ENCODE results near the gene XPNPEP2. TPM values are rescaled to one million over a fixed set of nuclear protein-coding genes. Genes with fewer than 3 reads are reported as not detected.
A peak's percentile ranks its signal among the peaks of the same experiment; 100 is the strongest.

Gene XPNPEP2
- total and polyA plus RNA-seq, 4 donors, result 0.87 to 4.1 (median 2.3) TPM

DNA sequence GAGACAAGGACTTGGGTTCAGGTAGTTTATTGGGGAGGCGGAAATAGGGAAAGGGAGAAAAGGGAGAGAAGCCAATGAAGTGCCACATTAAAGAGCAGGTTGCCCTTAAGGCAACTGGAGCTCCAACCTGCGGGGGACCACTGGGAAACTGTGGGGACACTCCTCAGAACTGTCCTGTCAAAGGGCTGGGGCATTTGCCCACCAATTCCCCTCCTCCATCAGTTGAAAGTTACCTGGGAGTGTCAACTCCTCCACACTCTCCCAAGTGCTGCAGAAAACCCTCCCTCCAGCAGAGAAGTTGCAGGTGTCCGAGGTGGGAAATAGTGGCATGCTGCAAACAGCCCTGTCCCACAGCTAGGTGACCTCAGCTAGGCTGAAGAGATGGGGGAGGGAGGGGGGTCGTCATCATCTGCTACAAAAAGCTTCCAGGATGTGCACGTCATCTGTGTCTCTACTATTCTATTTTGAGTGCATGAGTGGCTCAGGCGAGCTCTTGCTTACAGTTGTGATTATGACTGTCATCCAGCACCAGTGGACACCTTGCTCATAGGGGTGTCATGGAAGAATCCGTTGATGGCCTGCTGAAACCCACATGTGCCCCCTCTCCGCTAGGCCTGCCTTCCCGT lies 41.5 kb upstream of the XPNPEP2 start:
- H3K27me3 ChIP-seq (ENCODE audit: control insufficient read depth, insufficient read depth, low read length), result no peaks in the 10 kb centered on the region
- WGBS (ENCODE audit: insufficient coverage), result 55% methylated on average over 6 of the region's 9 CpGs
- no peak for DNase-seq (ENCODE audit: low read depth in 4 of 6, low spot score in 6 of 6)
- H3K27ac ChIP-seq (ENCODE audit: low read depth, low read length), result no peak overlapping the region
- H3K4me1 ChIP-seq (ENCODE audit: control insufficient read depth, insufficient read depth, low read length), result peaks cover 5% of the 10 kb centered on the region
- H3K36me3 ChIP-seq (ENCODE audit: control insufficient read depth, insufficient read depth, low read length), result no peaks in the 10 kb centered on the region
- H3K9me3 ChIP-seq (ENCODE audit: control insufficient read depth, insufficient read depth, low read length), result no peaks in the 10 kb centered on the region
- H3K4me3 ChIP-seq (ENCODE audit: low read depth, low read length), result no peak overlapping the region

GRCh38 chrX:129698150-129698549 lies 40.6 kb upstream of the XPNPEP2 start:
- no peaks in the 10 kb centered on the region for H3K27me3 ChIP-seq (ENCODE audit: control insufficient read depth, insufficient read depth, low read length)
- peaks cover 5% of the 10 kb centered on the region for H3K4me1 ChIP-seq (ENCODE audit: control insufficient read depth, insufficient read depth, low read length)
- no peaks in the 10 kb centered on the region for H3K36me3 ChIP-seq (ENCODE audit: control insufficient read depth, insufficient read depth, low read length)
- no peak overlapping the region for H3K27ac ChIP-seq (ENCODE audit: low read depth, low read length)
- no peaks in the 10 kb centered on the region for H3K9me3 ChIP-seq (ENCODE audit: control insufficient read depth, insufficient read depth, low read length)
- H3K4me3 ChIP-seq (ENCODE audit: low read depth, low read length), result no peak overlapping the region
- DNase-seq (ENCODE audit: low read depth in 4 of 6, low spot score in 6 of 6), result no peak

GRCh38 chrX:129700536-129700935 lies 38.2 kb upstream of the XPNPEP2 start:
- H3K27ac ChIP-seq (ENCODE audit: low read depth, low read length), result no peak overlapping the region
- peaks cover 5% of the 10 kb centered on the region for H3K4me1 ChIP-seq (ENCODE audit: control insufficient read depth, insufficient read depth, low read length)
- DNase-seq (ENCODE audit: low read depth in 4 of 6, low spot score in 6 of 6), result no peak
- no peaks in the 10 kb centered on the region for H3K36me3 ChIP-seq (ENCODE audit: control insufficient read depth, insufficient read depth, low read length)
- H3K4me3 ChIP-seq (ENCODE audit: low read depth, low read length), result no peak overlapping the region
- no peaks in the 10 kb centered on the region for H3K9me3 ChIP-seq (ENCODE audit: control insufficient read depth, insufficient read depth, low read length)
- WGBS (ENCODE audit: insufficient coverage), result 17% methylated on average over 1 of the region's 4 CpGs
- H3K27me3 ChIP-seq (ENCODE audit: control insufficient read depth, insufficient read depth, low read length), result no peaks in the 10 kb centered on the region

- Histone ChIP-seq H3K4me1 (ENCODE audit: control insufficient read depth, insufficient read depth, low read length) (peaks cover 11% of the 10 kb centered on the region), H3K9me3 (ENCODE audit: control insufficient read depth, insufficient read depth, low read length) (no peaks in the 10 kb centered on the region), H3K36me3 (ENCODE audit: control insufficient read depth, insufficient read depth, low read length) (no peaks in the 10 kb centered on the region), H3K27ac (ENCODE audit: low read depth, low read length) (no peak overlapping the region), H3K27me3 (ENCODE audit: control insufficient read depth, insufficient read depth, low read length) (no peaks in the 10 kb centered on the region), H3K4me3 (ENCODE audit: low read depth, low read length) (no peak overlapping the region)
- DNase-seq (ENCODE audit: low read depth in 4 of 6, low spot score in 6 of 6), result peak in 2 of 6 donors; percentile 9 to 42
- WGBS (ENCODE audit: insufficient coverage), result 70% methylated on average over 8 of the region's 8 CpGs
Measured at GRCh38 chrX:129701624-129702069, 37.1 kb upstream of the XPNPEP2 start.

DNA sequence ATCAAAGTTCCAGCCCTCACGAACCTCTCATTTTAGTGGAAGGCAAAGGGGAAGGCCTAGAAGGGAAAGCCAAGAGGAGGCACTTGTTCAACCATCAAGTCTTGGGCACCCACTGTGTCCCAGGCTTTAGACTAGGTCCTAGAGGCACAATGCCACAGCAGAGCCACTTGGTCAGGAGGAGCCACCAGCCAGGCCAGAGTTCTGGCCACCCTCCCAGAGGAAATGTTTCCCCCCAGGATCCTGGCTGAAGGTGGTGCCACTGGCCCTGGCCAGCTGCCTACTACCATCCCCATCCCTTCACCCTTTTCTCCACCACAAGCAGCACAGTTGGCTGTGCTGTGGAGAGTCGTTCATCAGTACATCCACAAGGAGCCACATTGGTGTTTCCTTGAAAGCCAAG lies 34.3 kb upstream of the XPNPEP2 start:
- no peaks in the 10 kb centered on the region for H3K9me3 ChIP-seq (ENCODE audit: control insufficient read depth, insufficient read depth, low read length)
- DNase-seq (ENCODE audit: low read depth in 4 of 6, low spot score in 6 of 6), result no peak
- H3K4me1 ChIP-seq (ENCODE audit: control insufficient read depth, insufficient read depth, low read length), result peaks cover 12% of the 10 kb centered on the region
- no peak overlapping the region for H3K4me3 ChIP-seq (ENCODE audit: low read depth, low read length)
- H3K27me3 ChIP-seq (ENCODE audit: control insufficient read depth, insufficient read depth, low read length), result no peaks in the 10 kb centered on the region
- H3K27ac ChIP-seq (ENCODE audit: low read depth, low read length), result no peak overlapping the region
- WGBS (ENCODE audit: insufficient coverage), result 65% methylated on average over 2 of the region's 2 CpGs
- no peaks in the 10 kb centered on the region for H3K36me3 ChIP-seq (ENCODE audit: control insufficient read depth, insufficient read depth, low read length)

DNA sequence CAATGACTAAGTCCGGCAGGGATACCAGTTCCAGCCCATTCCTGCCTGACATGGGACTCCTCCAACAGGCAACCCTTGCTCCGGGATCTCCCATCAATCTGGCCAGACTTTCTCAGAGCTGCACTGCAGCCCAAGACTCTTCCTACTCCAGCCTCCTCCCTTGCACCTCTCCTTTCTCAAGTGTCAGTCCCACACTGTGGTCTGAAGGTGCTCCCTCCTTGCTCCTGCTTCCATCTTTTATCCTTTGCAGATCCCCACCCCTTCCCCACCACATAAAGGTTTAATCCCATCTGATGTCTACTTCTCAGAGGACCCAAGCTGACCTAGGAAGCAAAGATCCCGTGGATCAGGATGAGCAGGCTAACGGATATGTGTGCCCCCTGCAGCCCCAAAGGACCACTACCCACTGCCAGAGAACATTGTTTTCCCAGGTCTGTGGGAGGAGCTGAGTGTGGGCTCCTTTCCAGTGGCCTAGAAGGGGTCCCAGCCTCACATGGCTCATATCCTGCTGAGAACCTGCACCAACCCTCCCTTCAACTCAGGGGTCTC lies 33.3 kb upstream of the XPNPEP2 start:
- H3K4me1 ChIP-seq (ENCODE audit: control insufficient read depth, insufficient read depth, low read length), result peaks cover 12% of the 10 kb centered on the region
- no peak overlapping the region for H3K4me3 ChIP-seq (ENCODE audit: low read depth, low read length)
- no peak for DNase-seq (ENCODE audit: low read depth in 4 of 6, low spot score in 6 of 6)
- H3K27me3 ChIP-seq (ENCODE audit: control insufficient read depth, insufficient read depth, low read length), result no peaks in the 10 kb centered on the region
- H3K27ac ChIP-seq (ENCODE audit: low read depth, low read length), result no peak overlapping the region
- no peaks in the 10 kb centered on the region for H3K36me3 ChIP-seq (ENCODE audit: control insufficient read depth, insufficient read depth, low read length)
- 71% methylated on average over 3 of the region's 4 CpGs for WGBS (ENCODE audit: insufficient coverage)
- H3K9me3 ChIP-seq (ENCODE audit: control insufficient read depth, insufficient read depth, low read length), result no peaks in the 10 kb centered on the region

DNA sequence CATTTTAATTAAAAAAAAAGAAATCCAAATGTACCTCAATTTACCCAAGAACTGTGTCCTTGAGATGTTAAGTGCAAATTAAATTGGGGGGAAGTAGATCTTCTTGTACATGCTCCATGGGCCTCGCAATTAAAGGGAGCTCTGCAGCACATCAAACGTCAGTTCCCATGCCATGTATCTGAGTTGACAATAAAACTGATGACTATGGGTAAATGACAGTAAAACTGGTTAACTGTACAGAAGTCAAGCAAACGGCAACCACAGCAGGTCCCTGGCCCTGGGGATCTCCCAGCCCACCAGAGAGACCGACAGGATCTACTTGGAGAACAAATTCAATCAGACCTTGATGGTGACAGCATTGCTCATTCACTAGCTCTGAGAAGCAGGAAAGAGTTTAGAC lies 32.8 kb upstream of the XPNPEP2 start:
- Histone ChIP-seq H3K4me1 (ENCODE audit: control insufficient read depth, insufficient read depth, low read length) (peaks cover 12% of the 10 kb centered on the region), H3K27ac (ENCODE audit: low read depth, low read length) (no peak overlapping the region), H3K36me3 (ENCODE audit: control insufficient read depth, insufficient read depth, low read length) (no peaks in the 10 kb centered on the region), H3K27me3 (ENCODE audit: control insufficient read depth, insufficient read depth, low read length) (no peaks in the 10 kb centered on the region), H3K4me3 (ENCODE audit: low read depth, low read length) (no peak overlapping the region), H3K9me3 (ENCODE audit: control insufficient read depth, insufficient read depth, low read length) (no peaks in the 10 kb centered on the region)
- 62% methylated on average over 4 of the region's 4 CpGs for WGBS (ENCODE audit: insufficient coverage)
- no peak for DNase-seq (ENCODE audit: low read depth in 4 of 6, low spot score in 6 of 6)

DNA sequence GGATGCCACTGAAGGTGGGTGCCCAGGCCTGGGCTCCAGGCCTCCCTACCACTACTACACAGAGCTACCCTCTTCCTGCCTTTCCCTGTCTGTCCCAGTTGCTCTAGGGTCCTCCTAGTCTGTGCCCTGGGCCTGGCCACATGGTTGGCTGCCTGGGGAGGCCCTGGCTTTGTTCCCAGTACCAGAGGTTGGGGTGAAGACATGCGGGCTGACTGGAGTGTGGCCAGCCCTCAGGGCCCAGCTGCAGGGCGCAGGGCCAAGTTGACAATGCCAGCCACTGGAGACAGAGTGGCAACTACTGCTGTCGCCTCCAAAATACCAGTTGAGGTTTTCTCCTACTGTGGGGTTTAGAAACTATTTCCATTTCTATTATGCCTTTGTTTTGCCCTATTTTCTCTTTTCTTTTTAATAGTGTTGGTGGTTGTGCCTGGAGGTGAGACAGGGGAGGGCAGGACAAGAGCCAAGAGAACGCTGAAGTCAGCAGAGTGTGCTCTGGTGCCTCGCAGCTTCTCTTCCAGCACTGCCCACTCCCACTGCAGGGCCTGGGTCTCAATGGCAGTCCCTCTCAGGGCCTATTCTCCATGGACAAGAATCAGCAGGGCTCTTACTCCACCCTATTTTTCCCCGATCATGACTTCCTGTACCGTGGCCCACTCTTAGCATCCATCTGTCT lies 32.2 kb upstream of the XPNPEP2 start:
- DNase-seq (ENCODE audit: low read depth in 4 of 6, low spot score in 6 of 6), result peak in 4 of 6 donors; percentile 10 to 61 (median 31)

DNA sequence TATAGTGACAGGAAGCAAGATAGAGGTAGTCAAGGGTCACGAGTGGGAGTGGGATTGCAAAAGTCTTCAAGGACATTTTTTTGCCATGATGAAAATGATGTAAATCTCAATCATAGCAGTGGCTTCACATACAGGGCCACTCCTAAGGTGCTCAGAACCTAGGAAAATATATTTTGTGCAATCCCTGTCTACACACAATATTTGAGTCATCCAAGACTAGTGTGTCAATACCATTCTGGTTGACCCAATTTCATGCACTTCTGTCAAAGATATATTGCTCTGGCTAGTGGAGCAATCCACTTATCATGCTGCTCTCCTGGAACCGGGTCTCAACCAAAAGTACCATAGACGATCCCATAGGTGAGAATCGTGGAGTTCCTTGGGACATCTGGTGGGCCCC lies 24.2 kb upstream of the XPNPEP2 start:
- WGBS (ENCODE audit: insufficient coverage), result 90% methylated on average over 4 of the region's 4 CpGs
- no peaks in the 10 kb centered on the region for H3K27me3 ChIP-seq (ENCODE audit: control insufficient read depth, insufficient read depth, low read length)
- no peaks in the 10 kb centered on the region for H3K4me1 ChIP-seq (ENCODE audit: control insufficient read depth, insufficient read depth, low read length)
- H3K4me3 ChIP-seq (ENCODE audit: low read depth, low read length), result no peak overlapping the region
- H3K9me3 ChIP-seq (ENCODE audit: control insufficient read depth, insufficient read depth, low read length), result no peaks in the 10 kb centered on the region
- DNase-seq (ENCODE audit: low read depth in 4 of 6, low spot score in 6 of 6), result no peak
- no peak overlapping the region for H3K27ac ChIP-seq (ENCODE audit: low read depth, low read length)
- no peaks in the 10 kb centered on the region for H3K36me3 ChIP-seq (ENCODE audit: control insufficient read depth, insufficient read depth, low read length)

More for the DNA sequence above, 32.2 kb upstream of the XPNPEP2 start:
- peaks cover 12% of the 10 kb centered on the region for H3K4me1 ChIP-seq (ENCODE audit: control insufficient read depth, insufficient read depth, low read length)
- H3K36me3 ChIP-seq (ENCODE audit: control insufficient read depth, insufficient read depth, low read length), result no peaks in the 10 kb centered on the region
- no peak overlapping the region for H3K4me3 ChIP-seq (ENCODE audit: low read depth, low read length)
- no peaks in the 10 kb centered on the region for H3K27me3 ChIP-seq (ENCODE audit: control insufficient read depth, insufficient read depth, low read length)
- 46% methylated on average over 6 of the region's 7 CpGs for WGBS (ENCODE audit: insufficient coverage)
- H3K9me3 ChIP-seq (ENCODE audit: control insufficient read depth, insufficient read depth, low read length), result no peaks in the 10 kb centered on the region
- no peak overlapping the region for H3K27ac ChIP-seq (ENCODE audit: low read depth, low read length)

- no CpG with 5 or more reads among the region's 4 CpGs for WGBS (ENCODE audit: insufficient coverage)
- no peaks in the 10 kb centered on the region for H3K4me1 ChIP-seq (ENCODE audit: control insufficient read depth, insufficient read depth, low read length)
- no peaks in the 10 kb centered on the region for H3K27me3 ChIP-seq (ENCODE audit: control insufficient read depth, insufficient read depth, low read length)
- no peaks in the 10 kb centered on the region for H3K36me3 ChIP-seq (ENCODE audit: control insufficient read depth, insufficient read depth, low read length)
- no peak overlapping the region for H3K27ac ChIP-seq (ENCODE audit: low read depth, low read length)
- no peak overlapping the region for H3K4me3 ChIP-seq (ENCODE audit: low read depth, low read length)
- no peaks in the 10 kb centered on the region for H3K9me3 ChIP-seq (ENCODE audit: control insufficient read depth, insufficient read depth, low read length)
- DNase-seq (ENCODE audit: low read depth in 4 of 6, low spot score in 6 of 6), result no peak
Measured at GRCh38 chrX:129716507-129716906, 22.3 kb upstream of the XPNPEP2 start.

Measured in spinal cord (tissue), 10 donors.